GM12801 (cell line): ENCODE results near the gene PMM1.

ENCODE experiments used
- CTCF ChIP-seq: IDR thresholded peaks from one replicate; pipeline ENCODE4 v1.5.1; 2011; ENCODE audit warnings: control low read depth; ENCODE audit not compliant: insufficient read length; ENCODE audit errors: extremely low read depth

PMM1 gene

DNA sequence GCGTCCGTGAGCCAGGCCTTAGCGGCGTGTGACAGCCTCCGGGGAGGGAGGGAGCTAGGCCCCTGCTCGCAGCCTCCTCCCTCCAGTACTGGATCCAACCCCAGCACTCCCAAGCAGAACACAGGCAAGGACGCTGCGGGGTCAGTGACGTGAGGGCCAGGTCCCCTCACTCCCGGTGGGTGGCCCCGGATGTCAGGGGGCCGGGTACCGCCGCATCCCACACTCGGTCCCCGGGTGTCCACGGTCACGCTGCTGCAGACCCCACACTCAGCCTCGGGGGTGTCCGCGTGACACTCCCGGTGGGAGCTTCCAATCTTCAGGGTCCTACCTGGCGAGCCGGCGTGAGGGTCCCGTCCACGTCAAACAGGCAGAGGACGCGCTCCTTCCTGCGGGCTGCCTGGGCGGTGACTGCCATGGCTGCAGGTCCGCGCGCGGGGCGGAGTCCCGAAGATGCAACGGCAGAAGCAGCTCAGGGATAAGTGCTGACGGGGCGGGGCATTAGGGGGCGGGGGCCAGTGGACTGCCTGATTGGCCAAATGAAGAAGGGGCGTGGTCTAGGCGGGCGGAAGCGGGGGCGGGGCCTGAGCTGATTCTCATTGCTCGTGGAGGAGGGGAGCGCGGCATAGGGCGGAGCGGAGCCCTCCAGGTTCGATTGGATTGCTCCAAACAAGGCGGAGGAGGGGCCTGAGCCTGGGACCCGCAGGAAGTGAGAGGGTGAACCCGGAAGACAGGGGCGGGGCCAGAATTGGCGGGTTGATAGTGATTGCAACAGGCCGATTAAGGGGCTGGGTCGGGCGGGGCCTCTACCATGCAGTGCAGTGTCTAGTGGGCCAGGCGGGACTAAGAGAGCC lies at the start of gene PMM1:
Gene PMM1, minus strand, starts transcription at position 450 of the 851 bp plus-strand sequence. Its CDS starts 35 bp downstream, at position 415.
- TF ChIP-seq CTCF, result no peak

- TF ChIP-seq CTCF, result no peak
Observed at GRCh38 chr22:41638748-41639147, 49.1 kb upstream of the PMM1 start.

DNA sequence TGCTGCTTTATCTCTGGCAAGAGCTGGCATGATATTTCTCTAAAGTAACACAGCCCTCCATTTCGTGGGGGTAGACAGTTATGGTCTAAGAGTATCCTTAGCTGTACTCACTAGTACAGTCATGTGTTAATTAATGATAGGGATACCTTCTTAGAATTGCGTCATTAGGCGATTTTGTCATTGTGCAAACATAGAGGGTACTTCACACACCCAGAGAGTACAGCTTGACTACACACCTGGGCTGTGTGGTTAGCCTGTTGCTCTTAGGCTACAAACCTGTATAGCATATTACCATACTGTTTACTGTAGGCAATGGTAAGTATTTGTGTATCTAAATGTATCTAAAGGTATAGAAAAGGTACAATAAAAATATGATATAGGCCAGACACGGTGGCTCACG lies 48.5 kb upstream of the PMM1 start:
- TF ChIP-seq CTCF, result no peak

DNA sequence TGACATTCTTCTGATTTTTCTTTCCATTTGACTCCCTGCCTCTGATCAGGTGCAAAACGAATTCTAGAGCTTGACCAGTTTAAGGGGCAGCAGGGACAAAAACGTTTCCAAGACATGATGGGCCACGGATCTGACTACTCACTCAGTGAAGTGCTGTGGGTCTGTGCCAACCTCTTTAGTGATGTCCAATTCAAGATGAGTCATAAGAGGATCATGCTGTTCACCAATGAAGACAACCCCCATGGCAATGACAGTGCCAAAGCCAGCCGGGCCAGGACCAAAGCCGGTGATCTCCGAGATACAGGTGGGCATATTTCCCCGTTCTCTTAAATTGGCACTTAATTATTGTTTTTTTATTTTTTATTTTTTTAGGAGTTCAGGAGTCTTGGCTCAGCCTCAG lies 46.8 kb upstream of the PMM1 start:
- no peak for TF ChIP-seq CTCF

GRCh38 chr22:41625577-41625976 lies 35.9 kb upstream of the PMM1 start:
- TF ChIP-seq CTCF, result no peak

GRCh38 chr22:41621911-41622179 lies 32.2 kb upstream of the PMM1 start:
- TF ChIP-seq CTCF, result no peak

DNA sequence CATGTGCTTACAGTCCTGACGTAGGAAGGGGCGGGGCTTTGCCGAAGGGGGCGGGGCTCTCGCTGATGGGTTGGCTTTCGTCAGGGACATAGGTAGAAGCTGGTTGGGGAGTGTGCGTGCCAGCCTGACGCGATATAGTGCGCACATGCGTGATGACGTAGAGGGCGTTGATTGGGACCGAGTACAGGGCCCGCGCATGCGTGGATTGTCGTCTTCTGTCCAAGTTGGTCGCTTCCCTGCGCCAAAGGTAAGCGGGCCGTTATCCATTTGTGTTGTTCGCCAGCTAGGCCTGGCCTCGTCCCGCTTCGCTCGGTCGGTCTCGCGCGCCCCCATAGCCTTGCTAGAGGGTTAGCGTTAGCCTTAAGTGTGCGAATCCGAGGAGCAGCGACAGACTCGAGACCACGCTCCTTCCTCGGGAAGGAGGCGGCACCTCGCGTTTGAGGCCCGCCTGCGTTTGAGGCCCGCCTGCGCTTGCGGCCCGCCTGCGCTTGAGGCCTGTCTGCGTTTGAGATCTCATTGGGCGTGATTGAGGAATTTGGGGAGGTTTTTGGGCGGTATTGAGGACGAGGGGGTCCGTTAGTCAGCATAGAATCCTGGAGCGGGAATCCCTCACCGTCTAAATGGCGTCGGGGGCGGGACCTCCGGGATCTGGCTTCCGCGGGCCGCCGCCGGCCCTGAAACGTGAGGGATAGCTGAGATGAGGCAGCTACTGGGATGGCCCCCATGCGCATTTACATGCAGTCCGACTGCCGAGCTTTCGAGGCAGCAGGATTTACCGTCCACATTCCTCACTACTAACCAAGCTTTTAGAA lies 31.7 kb upstream of the PMM1 start, which contains the start of gene XRCC6:
Gene XRCC6, plus strand, starts transcription at position 197 of the 812 bp plus-strand sequence. CDS start 710 bp downstream, outside the sequence.
- TF ChIP-seq CTCF, result no peak
